WTC11 (cell line): Measurements from ENCODE around the gene METAP1.
"Not testable (repeated sequence)": the region's sequence is repeated elsewhere in the genome, so short reads cannot be mapped to it uniquely, and the experiment has no call there.

Source experiments
- CREB1 ChIP-seq: sonication (generic); formaldehyde crosslinking; IDR thresholded peaks from 2 replicates; pipeline ENCODE4 v1.8.0; 2023; ENCODE audit warnings: mild to moderate bottlenecking, missing genetic modification reagents
- FOXJ3 ChIP-seq: sonication (generic); formaldehyde crosslinking; IDR thresholded peaks from 2 replicates; pipeline ENCODE4 v1.9.0; 2021; ENCODE audit warnings: missing genetic modification reagents, mild to moderate bottlenecking, borderline replicate concordance
- FOXK1 ChIP-seq: sonication (generic); formaldehyde crosslinking; IDR thresholded peaks from 2 replicates; pipeline ENCODE4 v1.8.0; 2022; ENCODE audit warnings: mild to moderate bottlenecking, moderate library complexity, missing genetic modification reagents
- GABPB1 ChIP-seq: sonication (generic); formaldehyde crosslinking; IDR thresholded peaks from 2 replicates; pipeline ENCODE4 v1.8.1; 2023; ENCODE audit warnings: mild to moderate bottlenecking, missing genetic modification reagents
- PRDM15 ChIP-seq: sonication (generic); formaldehyde crosslinking; IDR thresholded peaks from 2 replicates; pipeline ENCODE4 v1.8.0; 2022; ENCODE audit warnings: missing genetic modification reagents
- TP53 ChIP-seq: sonication (generic); formaldehyde crosslinking; IDR thresholded peaks from 2 replicates; pipeline ENCODE4 v1.8.1; 2023; ENCODE audit warnings: mild to moderate bottlenecking, missing genetic modification reagents
- ZNF281 ChIP-seq: sonication (generic); formaldehyde crosslinking; IDR thresholded peaks from 2 replicates; pipeline ENCODE4 v1.8.0; 2023; ENCODE audit warnings: mild to moderate bottlenecking, missing genetic modification reagents
- TF ChIP-seq, protein P1 (sequence below): fragments of 200-600 bp; IDR thresholded peaks from 2 replicates; pipeline ENCODE4 v1.8.0; 2022; ENCODE audit warnings: antibody characterized with exemption
- TF ChIP-seq, protein P2 (sequence below): fragments of 250-450 bp; sonication (Bioruptor Pico); IDR thresholded peaks from 2 replicates; pipeline ENCODE4 v2.1.2; 2022; ENCODE audit warnings: mild to moderate bottlenecking, moderate library complexity
- TF ChIP-seq, protein P3 (sequence below): sonication (generic); formaldehyde crosslinking; IDR thresholded peaks from 2 replicates; pipeline ENCODE4 v1.8.0; 2022; ENCODE audit warnings: mild to moderate bottlenecking, missing genetic modification reagents

- TF ChIP-seq GABPB1 (CRISPR knock-in tag); CREB1 (CRISPR knock-in tag); ZNF281; PRDM15 (CRISPR knock-in tag); TP53; FOXJ3 (CRISPR knock-in tag); FOXK1: not testable (repeated sequence)
- TF ChIP-seq, protein P1, sequence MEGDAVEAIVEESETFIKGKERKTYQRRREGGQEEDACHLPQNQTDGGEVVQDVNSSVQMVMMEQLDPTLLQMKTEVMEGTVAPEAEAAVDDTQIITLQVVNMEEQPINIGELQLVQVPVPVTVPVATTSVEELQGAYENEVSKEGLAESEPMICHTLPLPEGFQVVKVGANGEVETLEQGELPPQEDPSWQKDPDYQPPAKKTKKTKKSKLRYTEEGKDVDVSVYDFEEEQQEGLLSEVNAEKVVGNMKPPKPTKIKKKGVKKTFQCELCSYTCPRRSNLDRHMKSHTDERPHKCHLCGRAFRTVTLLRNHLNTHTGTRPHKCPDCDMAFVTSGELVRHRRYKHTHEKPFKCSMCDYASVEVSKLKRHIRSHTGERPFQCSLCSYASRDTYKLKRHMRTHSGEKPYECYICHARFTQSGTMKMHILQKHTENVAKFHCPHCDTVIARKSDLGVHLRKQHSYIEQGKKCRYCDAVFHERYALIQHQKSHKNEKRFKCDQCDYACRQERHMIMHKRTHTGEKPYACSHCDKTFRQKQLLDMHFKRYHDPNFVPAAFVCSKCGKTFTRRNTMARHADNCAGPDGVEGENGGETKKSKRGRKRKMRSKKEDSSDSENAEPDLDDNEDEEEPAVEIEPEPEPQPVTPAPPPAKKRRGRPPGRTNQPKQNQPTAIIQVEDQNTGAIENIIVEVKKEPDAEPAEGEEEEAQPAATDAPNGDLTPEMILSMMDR = not testable (repeated sequence)
- TF ChIP-seq, protein P2, sequence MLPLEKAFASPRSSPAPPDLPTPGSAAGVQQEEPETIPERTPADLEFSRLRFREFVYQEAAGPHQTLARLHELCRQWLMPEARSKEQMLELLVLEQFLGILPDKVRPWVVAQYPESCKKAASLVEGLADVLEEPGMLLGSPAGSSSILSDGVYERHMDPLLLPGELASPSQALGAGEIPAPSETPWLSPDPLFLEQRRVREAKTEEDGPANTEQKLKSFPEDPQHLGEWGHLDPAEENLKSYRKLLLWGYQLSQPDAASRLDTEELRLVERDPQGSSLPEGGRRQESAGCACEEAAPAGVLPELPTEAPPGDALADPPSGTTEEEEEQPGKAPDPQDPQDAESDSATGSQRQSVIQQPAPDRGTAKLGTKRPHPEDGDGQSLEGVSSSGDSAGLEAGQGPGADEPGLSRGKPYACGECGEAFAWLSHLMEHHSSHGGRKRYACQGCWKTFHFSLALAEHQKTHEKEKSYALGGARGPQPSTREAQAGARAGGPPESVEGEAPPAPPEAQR (CRISPR knock-in tag) = not testable (repeated sequence)
- TF ChIP-seq, protein P3, sequence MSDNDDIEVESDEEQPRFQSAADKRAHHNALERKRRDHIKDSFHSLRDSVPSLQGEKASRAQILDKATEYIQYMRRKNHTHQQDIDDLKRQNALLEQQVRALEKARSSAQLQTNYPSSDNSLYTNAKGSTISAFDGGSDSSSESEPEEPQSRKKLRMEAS (CRISPR knock-in tag) = not testable (repeated sequence)
Measured at GRCh38 chr4:99109286-99109685, 113.8 kb downstream of the METAP1 start.
